ENCODE measurements around the gene KRT17. TPM values are rescaled to one million over a fixed set of nuclear protein-coding genes. Genes with fewer than 3 reads are reported as not detected.

KRT17 gene
- total and polyA plus RNA-seq, 2 of the 4 experiments (the other 2 are of a cell fraction) = 2.5 to 4.6 TPM

DNA sequence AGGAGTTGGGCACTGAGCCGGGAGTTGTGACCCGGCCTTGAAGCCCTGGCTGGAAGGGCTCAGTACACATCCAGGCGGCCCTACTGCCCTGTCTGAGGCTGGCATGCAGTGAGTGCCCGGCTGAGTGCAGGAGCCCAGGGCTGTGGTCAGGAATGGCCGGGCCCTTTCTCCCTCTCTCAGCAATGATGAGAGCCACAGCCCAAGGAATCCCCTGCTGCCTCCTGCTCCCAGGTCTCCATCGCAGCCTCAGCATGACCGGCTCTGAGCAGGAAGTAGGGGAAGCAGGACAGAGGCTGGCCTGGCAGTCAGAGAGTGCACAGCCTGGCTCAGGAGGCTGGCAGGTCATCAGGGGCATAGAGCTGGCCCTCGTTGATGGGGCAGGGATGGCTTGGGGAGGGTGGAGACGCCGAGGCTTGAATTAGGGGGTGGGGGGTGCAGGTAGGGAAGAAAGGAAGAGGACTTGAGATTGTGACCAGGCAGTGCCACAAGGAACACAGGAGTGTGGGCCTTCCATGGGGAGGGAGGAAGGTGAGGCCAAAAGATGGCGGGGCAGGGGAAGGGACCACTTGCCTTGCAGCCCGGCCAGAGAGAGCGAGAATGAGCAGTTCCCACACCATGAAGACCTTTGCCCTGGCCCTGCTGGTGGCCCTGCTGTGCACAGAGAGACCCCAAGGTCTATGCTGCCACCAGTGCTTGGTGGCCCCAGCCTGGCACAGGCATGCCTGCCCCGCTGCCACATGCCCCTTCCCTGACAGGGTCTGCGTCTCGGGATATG is 32.1 kb upstream of the KRT17 start (continued):
- no peak for TF ChIP-seq POLR2A (IDR thresholded peaks at IDR 0.05; ENCODE audit: low read depth, low read length)

DNA sequence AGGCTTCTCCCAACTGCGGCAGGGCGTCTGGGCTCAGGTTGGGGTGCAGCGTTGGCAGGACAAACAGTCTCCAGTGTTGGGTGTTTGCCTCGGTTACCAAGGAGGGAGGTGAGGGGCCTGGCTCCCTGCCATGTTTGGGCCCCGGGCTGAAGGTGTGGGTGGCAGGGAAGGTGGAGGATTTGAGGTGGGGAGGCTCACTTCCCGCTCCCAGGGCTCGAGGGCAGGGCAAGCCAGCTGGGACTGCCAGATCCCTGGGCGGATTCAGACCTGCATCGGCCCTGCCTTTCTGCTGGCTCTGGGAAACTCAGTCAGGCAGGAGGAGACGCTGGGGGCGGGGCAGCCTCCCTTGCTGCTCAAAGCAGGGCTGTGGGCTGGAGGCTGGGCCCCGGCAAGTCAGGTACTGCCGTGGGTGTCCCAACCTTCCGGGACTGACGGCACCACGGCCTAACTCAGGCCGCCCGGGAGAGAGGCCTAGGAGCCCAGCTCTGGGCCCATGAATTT is 31.3 kb upstream of the KRT17 start:
- Histone ChIP-seq H2AK5ac (ENCODE audit: low read depth, low read length) (peak overlapping the region; percentile 15; the same call in 1 of the 2 replicates), H3K79me1 (ENCODE audit: low read depth in 1 of 2, low read length in 2 of 2) (no peaks in the 10 kb centered on the region), H2AK9ac (replicated peaks; ENCODE audit: low read depth, low read length, poor library complexity) (peak overlapping the region; percentile 40), H4K20me1 (ENCODE audit: insufficient read depth, low read length) (no peaks in the 10 kb centered on the region), H3K9me1 (ENCODE audit: insufficient read depth, low read length) (peaks cover 5% of the 10 kb centered on the region), H2BK5ac (ENCODE audit: low read depth, low read length, poor library complexity, severe bottlenecking) (no peak overlapping the region), H3K18ac (ENCODE audit: low read depth, low read length) (no peak overlapping the region), H3K9me3 (ENCODE audit: control insufficient read depth, insufficient read depth, low read length) (no peaks in the 10 kb centered on the region), H3K9ac (ENCODE audit: low read depth, low read length) (no peak overlapping the region), H2BK15ac (ENCODE audit: low read depth, low read length) (no peak overlapping the region), H4K5ac (ENCODE audit: low read depth, low read length) (no peak overlapping the region), H3K27ac (ENCODE audit: insufficient read depth, low read length) (no peak overlapping the region), H3K4me3 (ENCODE audit: insufficient read depth, low read depth, low read length) (no peak overlapping the region), H3K23ac (ENCODE audit: low read depth, low read length) (no peak overlapping the region), H3K4ac (ENCODE audit: low read depth, low read length) (no peak overlapping the region), H3K36me3 (ENCODE audit: control insufficient read depth, insufficient read depth, low read length) (no peaks in the 10 kb centered on the region), H3K4me2 (ENCODE audit: low read depth, low read length) (no peak overlapping the region), H3K14ac (replicated peaks; ENCODE audit: low read depth, low read length) (no peak overlapping the region), H3K56ac (ENCODE audit: extremely low read depth, insufficient read depth, low read length) (no peak overlapping the region), H4K91ac (ENCODE audit: insufficient read depth, low read depth, low read length) (no peak overlapping the region), H3K4me1 (ENCODE audit: control insufficient read depth, insufficient read depth, low read length) (no peaks in the 10 kb centered on the region), H2BK20ac (ENCODE audit: low read depth, low read length) (no peak overlapping the region), H3K27me3 (ENCODE audit: control insufficient read depth, insufficient read depth, low read length) (peaks cover 3% of the 10 kb centered on the region; the same call in 1 of the 2 replicates), H4K8ac (ENCODE audit: low read depth in 2 of 2, low read length in 2 of 2) (no peak overlapping the region), H2BK120ac (ENCODE audit: low read depth, low read length) (no peak overlapping the region), H2AFZ (replicated peaks; ENCODE audit: low read length, poor library complexity) (peak overlapping the region; percentile 80)
- BruUV-seq (replicated peaks) = no TSS peak
- CTCF ChIA-PET = no interaction called here
- ATAC-seq (ENCODE audit: low read depth) (no peak), DNase-seq (no peak)
- in situ Hi-C loops (cut with MboI; ENCODE audit: low sequenced_read_pairs) = loop anchor here (25.0 kb wide), 1 partner anchor 1293 kb away; the partner anchor contains the start of gene GJD3
- WGBS, 2 experiments (ENCODE audit: extremely low coverage in 2 of 2, insufficient read length in 1 of 2) = 27% methylated on average over 5 of the region's 18 CpGs; no CpG with 5 or more reads in 1 of the 2 experiments
- intact Hi-C loops (cut with micrococcal nuclease) = no loop called here
- dilution Hi-C loops (cut with HindIII; ENCODE audit: low sequenced_read_pairs, unreplicated experiment) = no loop called here
- POLR2A ChIA-PET (ENCODE audit: unreplicated experiment) = no interaction called here
- TF ChIP-seq MXI1 (IDR thresholded peaks at IDR 0.05; ENCODE audit: borderline replicate concordance, low read depth, low read length) (no peak), FOS (IDR thresholded peaks at IDR 0.05; ENCODE audit: low read depth, low read length) (no peak), RAD21 (IDR thresholded peaks at IDR 0.05; ENCODE audit: low read length) (no peak), BHLHE40 (IDR thresholded peaks at IDR 0.05; ENCODE audit: low read depth, low read length) (no peak), NFE2L2 (IDR thresholded peaks at IDR 0.05; ENCODE audit: low read depth, low read length) (no peak), RFX5 (IDR thresholded peaks at IDR 0.05; ENCODE audit: low read depth, low read length) (no peak), MAZ (IDR thresholded peaks at IDR 0.05; ENCODE audit: borderline replicate concordance, low read depth, low read length) (no peak), CEBPB (IDR thresholded peaks at IDR 0.05; ENCODE audit: low read depth, low read length) (no peak), POLR2A (IDR thresholded peaks at IDR 0.05; ENCODE audit: low read depth, low read length) (no peak), MAFK (IDR thresholded peaks at IDR 0.05; ENCODE audit: low read depth, low read length) (no peak), CHD1 (IDR thresholded peaks at IDR 0.05; ENCODE audit: low read depth, low read length) (no peak), SMC3 (IDR thresholded peaks at IDR 0.05; ENCODE audit: low read depth, low read length) (no peak)
- TF ChIP-seq, protein P1, sequence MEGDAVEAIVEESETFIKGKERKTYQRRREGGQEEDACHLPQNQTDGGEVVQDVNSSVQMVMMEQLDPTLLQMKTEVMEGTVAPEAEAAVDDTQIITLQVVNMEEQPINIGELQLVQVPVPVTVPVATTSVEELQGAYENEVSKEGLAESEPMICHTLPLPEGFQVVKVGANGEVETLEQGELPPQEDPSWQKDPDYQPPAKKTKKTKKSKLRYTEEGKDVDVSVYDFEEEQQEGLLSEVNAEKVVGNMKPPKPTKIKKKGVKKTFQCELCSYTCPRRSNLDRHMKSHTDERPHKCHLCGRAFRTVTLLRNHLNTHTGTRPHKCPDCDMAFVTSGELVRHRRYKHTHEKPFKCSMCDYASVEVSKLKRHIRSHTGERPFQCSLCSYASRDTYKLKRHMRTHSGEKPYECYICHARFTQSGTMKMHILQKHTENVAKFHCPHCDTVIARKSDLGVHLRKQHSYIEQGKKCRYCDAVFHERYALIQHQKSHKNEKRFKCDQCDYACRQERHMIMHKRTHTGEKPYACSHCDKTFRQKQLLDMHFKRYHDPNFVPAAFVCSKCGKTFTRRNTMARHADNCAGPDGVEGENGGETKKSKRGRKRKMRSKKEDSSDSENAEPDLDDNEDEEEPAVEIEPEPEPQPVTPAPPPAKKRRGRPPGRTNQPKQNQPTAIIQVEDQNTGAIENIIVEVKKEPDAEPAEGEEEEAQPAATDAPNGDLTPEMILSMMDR (conservative IDR thresholded peaks at IDR 0.05; ENCODE audit: low read depth, low read length) = no peak
- TF ChIP-seq, protein P2, sequence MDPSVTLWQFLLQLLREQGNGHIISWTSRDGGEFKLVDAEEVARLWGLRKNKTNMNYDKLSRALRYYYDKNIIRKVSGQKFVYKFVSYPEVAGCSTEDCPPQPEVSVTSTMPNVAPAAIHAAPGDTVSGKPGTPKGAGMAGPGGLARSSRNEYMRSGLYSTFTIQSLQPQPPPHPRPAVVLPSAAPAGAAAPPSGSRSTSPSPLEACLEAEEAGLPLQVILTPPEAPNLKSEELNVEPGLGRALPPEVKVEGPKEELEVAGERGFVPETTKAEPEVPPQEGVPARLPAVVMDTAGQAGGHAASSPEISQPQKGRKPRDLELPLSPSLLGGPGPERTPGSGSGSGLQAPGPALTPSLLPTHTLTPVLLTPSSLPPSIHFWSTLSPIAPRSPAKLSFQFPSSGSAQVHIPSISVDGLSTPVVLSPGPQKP (IDR thresholded peaks at IDR 0.05; ENCODE audit: borderline replicate concordance, low read depth, low read length) = no peak

Measured in IMR-90 (cell line).